Measurements from ENCODE around the gene SWI5.

DNA sequence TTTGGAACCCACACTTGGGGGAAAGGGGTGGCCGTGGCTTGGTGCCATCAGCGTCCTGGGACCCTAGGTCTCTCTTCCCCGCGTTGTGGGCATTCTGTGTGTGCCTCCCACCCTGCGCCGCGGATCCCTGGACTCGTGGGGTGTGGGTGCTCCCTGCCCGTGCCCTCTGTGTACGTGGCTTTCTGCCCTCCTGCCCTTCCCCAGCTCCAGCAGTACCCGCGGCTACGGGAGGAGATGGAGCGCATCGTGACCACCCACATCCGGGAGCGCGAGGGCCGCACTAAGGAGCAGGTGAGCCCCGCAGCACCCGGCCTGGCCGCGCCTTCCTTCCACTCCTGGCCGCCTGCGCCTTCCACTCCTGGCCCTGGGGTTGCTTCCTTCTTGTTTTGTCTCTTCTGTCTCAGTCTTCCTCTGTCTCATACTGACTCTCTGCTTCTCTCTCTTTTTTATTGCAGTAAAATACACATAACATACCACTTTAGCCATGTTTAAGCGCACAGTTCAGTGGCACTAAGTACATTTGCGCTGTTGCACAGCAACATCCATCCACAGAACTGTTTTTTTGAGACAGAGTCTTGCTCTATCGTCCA, 42.2 kb upstream of the SWI5 start:
- TF ChIP-seq ESRRG (CRISPR knock-in tag; IDR thresholded peaks at IDR 0.05) (no peak), ISL1 (CRISPR knock-in tag; IDR thresholded peaks at IDR 0.05) (no peak), ARNTL (CRISPR knock-in tag; IDR thresholded peaks at IDR 0.05; ENCODE audit: borderline replicate concordance, low read depth) (no peak), BACH2 (CRISPR knock-in tag; IDR thresholded peaks at IDR 0.05; ENCODE audit: borderline replicate concordance) (no peak), SNAI2 (CRISPR knock-in tag; IDR thresholded peaks at IDR 0.05) (no peak), ZFP3 (CRISPR knock-in tag; IDR thresholded peaks at IDR 0.05) (no peak), GLIS3 (CRISPR knock-in tag; IDR thresholded peaks at IDR 0.05) (no peak), PPARA (CRISPR knock-in tag; IDR thresholded peaks at IDR 0.05; ENCODE audit: borderline replicate concordance) (no peak), ZNF70 (CRISPR knock-in tag; IDR thresholded peaks at IDR 0.05) (no peak)
- TF ChIP-seq, protein P1, sequence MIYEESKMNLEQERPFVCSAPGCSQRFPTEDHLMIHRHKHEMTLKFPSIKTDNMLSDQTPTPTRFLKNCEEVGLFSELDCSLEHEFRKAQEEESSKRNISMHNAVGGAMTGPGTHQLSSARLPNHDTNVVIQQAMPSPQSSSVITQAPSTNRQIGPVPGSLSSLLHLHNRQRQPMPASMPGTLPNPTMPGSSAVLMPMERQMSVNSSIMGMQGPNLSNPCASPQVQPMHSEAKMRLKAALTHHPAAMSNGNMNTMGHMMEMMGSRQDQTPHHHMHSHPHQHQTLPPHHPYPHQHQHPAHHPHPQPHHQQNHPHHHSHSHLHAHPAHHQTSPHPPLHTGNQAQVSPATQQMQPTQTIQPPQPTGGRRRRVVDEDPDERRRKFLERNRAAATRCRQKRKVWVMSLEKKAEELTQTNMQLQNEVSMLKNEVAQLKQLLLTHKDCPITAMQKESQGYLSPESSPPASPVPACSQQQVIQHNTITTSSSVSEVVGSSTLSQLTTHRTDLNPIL (CRISPR knock-in tag; IDR thresholded peaks at IDR 0.05; ENCODE audit: low read depth): no peak
- TF ChIP-seq, protein P2, sequence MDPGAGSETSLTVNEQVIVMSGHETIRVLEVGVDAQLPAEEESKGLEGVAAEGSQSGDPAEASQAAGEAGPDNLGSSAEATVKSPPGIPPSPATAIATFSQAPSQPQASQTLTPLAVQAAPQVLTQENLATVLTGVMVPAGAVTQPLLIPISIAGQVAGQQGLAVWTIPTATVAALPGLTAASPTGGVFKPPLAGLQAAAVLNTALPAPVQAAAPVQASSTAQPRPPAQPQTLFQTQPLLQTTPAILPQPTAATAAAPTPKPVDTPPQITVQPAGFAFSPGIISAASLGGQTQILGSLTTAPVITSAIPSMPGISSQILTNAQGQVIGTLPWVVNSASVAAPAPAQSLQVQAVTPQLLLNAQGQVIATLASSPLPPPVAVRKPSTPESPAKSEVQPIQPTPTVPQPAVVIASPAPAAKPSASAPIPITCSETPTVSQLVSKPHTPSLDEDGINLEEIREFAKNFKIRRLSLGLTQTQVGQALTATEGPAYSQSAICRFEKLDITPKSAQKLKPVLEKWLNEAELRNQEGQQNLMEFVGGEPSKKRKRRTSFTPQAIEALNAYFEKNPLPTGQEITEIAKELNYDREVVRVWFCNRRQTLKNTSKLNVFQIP (CRISPR knock-in tag; IDR thresholded peaks at IDR 0.05; ENCODE audit: borderline replicate concordance, low read depth): no peak
- TF ChIP-seq, protein P3, sequence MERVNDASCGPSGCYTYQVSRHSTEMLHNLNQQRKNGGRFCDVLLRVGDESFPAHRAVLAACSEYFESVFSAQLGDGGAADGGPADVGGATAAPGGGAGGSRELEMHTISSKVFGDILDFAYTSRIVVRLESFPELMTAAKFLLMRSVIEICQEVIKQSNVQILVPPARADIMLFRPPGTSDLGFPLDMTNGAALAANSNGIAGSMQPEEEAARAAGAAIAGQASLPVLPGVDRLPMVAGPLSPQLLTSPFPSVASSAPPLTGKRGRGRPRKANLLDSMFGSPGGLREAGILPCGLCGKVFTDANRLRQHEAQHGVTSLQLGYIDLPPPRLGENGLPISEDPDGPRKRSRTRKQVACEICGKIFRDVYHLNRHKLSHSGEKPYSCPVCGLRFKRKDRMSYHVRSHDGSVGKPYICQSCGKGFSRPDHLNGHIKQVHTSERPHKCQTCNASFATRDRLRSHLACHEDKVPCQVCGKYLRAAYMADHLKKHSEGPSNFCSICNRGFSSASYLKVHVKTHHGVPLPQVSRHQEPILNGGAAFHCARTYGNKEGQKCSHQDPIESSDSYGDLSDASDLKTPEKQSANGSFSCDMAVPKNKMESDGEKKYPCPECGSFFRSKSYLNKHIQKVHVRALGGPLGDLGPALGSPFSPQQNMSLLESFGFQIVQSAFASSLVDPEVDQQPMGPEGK (CRISPR knock-in tag; IDR thresholded peaks at IDR 0.05; ENCODE audit: borderline replicate concordance): no peak
- TF ChIP-seq, protein P4, sequence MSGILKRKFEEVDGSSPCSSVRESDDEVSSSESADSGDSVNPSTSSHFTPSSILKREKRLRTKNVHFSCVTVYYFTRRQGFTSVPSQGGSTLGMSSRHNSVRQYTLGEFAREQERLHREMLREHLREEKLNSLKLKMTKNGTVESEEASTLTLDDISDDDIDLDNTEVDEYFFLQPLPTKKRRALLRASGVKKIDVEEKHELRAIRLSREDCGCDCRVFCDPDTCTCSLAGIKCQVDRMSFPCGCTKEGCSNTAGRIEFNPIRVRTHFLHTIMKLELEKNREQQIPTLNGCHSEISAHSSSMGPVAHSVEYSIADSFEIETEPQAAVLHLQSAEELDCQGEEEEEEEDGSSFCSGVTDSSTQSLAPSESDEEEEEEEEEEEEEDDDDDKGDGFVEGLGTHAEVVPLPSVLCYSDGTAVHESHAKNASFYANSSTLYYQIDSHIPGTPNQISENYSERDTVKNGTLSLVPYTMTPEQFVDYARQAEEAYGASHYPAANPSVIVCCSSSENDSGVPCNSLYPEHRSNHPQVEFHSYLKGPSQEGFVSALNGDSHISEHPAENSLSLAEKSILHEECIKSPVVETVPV (CRISPR knock-in tag; IDR thresholded peaks at IDR 0.05): no peak

Data from SK-N-SH treated with all-trans-retinoic acid at 6 μM for 48 hours (cell line).